ENCODE results near the gene CCDC154.

- TF ChIP-seq GATA3 (IDR thresholded peaks at IDR 0.05; ENCODE audit: low read depth, low read length), result no peak
- no peak for TF ChIP-seq GATA2 (IDR thresholded peaks at IDR 0.05; ENCODE audit: low read depth, low read length)
These were observed 43.1 kb downstream of the CCDC154 start for GRCh38 chr16:1401061-1401757.

All from SH-SY5Y (cell line).